SU-DHL-6 (cell line): ENCODE data around the gene PLB1.

Experiments used
- EZH2phosphoT487 ChIP-seq: fragments of 200-600 bp; sonication (generic), shearing (Covaris generic); conservative IDR thresholded peaks from 2 replicates; pipeline ENCODE4 v1.6.1; 2018; ENCODE audit warnings: mild to moderate bottlenecking, antibody characterized with exemption, low read length, moderate library complexity, mixed read lengths
- TF ChIP-seq, protein P1 (sequence below): fragments of 200-600 bp; sonication (generic); IDR thresholded peaks from one replicate; pipeline ENCODE4 v1.5.1; 2017; ENCODE audit warnings: antibody characterized with exemption, mild to moderate bottlenecking, low read length, moderate library complexity; ENCODE audit not compliant: insufficient read depth, poor library complexity, severe bottlenecking

DNA sequence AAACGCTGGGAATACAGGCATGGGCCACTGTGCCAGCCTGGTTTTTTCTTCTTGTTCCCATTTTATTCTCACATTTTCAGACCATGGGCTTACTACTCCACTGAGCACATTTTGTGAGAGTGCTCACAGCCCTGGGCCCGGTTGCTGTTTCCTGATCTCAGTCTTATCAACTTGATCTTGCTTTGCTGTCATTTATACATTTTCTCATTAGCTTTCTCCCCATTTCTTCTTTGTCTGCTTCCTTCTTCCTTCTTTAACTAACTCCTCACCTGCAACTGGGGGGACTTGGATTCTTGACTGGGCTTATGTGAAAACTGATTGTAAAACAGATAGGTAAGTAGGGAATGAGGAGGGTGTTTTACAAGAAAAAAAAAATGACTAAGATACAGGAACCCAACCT, 117.3 kb downstream of the PLB1 start:
- TF ChIP-seq, protein P1, sequence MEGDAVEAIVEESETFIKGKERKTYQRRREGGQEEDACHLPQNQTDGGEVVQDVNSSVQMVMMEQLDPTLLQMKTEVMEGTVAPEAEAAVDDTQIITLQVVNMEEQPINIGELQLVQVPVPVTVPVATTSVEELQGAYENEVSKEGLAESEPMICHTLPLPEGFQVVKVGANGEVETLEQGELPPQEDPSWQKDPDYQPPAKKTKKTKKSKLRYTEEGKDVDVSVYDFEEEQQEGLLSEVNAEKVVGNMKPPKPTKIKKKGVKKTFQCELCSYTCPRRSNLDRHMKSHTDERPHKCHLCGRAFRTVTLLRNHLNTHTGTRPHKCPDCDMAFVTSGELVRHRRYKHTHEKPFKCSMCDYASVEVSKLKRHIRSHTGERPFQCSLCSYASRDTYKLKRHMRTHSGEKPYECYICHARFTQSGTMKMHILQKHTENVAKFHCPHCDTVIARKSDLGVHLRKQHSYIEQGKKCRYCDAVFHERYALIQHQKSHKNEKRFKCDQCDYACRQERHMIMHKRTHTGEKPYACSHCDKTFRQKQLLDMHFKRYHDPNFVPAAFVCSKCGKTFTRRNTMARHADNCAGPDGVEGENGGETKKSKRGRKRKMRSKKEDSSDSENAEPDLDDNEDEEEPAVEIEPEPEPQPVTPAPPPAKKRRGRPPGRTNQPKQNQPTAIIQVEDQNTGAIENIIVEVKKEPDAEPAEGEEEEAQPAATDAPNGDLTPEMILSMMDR = no peak
- TF ChIP-seq EZH2phosphoT487 = no peak
